GM21723 (cell line): Measurements from ENCODE around the gene FEZ2.
A peak's percentile ranks its signal among the peaks of the same experiment; 100 is the strongest.

Source experiments
- ATAC-seq: cut with Tn5 transposase; IDR thresholded peaks from one replicate; pipeline ENCODE4 v1.9.1; 2021; ENCODE audit warnings: mild to moderate bottlenecking, moderate library complexity; ENCODE audit not compliant: unreplicated experiment

The FEZ2 gene

DNA sequence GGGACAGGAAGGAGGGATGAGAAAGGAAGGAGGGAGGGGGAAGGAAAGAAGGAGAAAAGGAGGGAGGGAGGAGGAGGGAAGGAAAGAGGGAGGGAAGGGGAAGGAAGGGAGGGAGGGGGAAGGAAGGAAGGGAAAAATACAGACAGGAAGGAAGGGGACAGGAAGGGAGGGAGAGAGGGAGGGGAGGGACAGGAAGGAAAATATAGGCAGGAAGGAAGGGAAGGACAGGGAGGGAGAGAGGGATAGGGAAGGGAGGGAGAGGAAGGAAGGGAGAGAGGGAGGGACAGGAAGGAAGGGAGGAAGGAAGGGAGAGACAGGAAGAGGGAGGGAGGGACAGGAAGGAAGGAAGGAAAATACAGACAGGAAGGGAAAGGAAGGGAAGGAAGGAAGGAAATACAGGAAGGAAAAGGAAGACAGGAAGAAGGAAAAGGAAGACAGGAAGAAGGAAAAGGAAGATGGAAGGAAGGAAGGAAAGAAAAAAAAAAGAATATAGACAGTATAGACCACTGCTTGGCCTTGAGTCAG, 63.6 kb downstream of the FEZ2 start:
- no peak for ATAC-seq

DNA sequence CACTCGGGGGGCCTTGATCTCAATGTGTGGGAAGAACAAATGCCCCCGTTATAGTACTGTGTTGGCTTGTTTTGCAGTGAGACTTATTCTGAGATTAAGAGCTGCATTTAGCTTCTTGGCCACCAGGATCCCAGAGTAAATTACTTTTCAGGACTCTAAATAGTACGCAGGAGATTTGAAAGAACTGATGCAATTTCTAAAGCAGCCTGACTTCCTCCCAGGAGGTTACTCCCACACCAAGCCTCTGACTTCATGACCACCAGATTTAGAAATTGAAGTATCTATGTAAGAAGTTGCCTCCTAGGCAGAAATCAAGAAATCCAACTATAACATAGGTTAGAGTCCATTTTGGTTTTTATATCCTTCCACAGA, 67.0 kb downstream of the FEZ2 start:
- no peak for ATAC-seq

DNA sequence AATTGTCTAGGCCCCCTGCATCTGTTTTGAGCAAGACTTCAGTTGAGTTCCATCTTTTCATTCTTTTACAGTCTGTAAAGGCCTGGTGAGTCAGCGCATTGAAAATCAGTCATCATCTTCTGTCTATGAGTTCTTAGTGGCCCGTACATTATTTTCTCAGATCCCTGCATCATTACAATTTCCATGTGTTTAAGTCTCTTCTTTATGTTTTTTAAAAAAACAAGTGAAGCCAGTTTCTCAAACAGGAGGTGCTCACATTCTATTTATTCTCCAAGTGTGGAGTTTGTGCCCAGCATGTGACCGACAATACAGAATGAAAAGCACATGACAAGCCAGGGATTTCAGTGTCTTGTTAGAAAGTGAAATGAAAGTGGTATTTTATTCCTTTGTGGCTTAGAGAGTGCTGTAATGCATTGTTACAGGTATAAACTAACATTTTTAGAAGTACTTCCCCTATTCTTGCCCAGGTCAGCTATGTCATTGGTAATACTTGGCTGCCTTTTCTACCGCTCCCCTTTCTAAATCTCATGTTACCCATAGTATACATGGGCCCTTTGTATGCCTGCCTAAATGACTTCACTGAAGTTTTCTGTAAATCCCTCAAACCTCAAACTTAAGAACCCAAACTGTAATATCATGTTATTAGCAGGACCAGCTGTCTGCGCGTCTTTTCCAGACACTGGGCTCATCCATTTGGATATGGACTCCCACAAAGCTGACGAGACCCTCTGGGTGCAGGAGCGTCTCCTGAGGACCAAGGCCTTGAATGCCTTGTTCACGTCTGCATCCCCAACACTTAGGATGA, 67.6 kb downstream of the FEZ2 start:
- ATAC-seq, result peak; percentile 85

DNA sequence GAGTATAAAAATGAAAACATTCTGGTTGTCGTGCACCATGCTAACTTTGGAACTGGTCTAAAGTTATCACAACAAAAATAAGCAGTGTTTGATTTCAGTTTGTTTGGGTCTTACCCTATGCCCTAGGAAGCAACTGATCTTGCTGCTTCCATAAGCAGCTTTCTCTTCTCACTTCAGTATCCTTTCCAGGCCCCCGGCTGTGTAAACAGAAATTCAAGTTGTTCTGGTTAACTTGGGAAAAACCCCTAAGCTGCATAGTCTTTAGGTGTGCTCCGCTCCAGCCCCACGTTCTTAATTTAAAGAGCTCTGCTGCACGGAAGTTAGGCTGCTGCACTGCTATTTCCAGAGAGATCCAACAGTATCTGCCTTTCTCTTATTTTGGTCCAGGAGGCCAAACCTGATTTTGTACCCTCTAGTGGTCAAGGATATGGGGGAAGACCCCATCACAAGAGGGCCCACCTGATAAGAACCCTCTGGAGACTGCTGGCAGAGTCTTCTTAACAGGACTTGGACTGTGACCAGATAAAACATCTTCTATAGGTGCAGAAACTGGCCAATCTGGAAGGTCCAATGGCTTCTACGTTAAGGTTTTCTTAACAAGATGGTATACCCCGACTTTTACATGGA, 69.1 kb downstream of the FEZ2 start:
- peak; percentile 17 for ATAC-seq

DNA sequence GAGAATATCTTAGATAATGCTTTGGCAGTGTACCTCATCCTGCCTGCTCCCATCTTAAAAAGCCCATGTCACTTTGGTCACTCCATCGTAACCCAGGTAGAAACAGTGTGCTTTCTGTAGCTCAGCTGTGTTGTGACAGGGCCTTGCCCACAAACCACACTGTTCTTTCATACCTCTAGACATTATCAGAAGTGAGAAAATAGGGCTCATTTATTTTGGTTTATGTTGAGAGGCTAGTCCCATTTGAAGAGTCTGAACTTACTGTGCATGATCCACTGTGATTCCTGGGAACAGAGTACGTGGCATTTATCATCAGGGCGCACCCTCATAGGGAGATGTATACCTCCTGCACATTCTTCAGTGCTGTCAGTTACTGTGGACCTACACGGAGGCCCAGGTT, 69.7 kb downstream of the FEZ2 start:
- ATAC-seq, result peak; percentile 64

DNA sequence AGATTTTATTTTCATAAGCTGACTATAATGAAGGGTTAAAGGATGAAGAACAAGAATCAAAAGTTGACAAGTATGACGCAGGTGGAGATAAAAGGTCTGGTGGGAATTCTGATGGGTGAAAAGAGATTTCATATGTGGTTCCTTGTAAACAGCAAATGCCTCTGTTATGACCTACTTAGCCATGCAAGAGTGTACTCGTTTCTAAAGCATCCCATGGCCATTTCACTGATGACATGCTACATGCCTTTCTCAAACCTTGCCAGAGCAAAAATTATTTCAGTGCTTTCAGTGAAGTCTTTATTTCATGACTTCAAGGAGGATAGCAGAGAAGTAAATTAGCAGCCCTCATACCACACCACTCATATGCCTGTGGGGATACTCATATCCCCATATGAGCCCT, 71.7 kb downstream of the FEZ2 start:
- ATAC-seq, result no peak

DNA sequence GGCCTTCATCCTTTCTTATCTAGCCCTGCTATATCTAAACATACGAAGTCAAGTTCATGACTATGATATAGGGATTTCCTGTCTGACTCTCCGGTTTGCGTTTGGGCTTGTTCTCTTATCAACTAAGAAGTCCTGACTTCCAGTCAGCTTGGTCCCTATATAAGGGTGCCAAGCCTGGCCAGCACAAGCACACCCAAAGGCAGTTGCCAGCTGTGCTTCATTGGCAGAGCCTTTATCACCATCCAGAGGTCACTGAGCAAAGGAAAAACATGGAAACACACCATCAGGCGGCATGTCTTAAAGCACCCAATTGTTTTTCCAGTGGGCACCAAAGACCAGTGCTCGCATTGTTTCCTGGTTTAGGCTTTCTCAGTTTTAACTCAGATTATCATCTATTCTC, 72.7 kb downstream of the FEZ2 start:
- no peak for ATAC-seq

DNA sequence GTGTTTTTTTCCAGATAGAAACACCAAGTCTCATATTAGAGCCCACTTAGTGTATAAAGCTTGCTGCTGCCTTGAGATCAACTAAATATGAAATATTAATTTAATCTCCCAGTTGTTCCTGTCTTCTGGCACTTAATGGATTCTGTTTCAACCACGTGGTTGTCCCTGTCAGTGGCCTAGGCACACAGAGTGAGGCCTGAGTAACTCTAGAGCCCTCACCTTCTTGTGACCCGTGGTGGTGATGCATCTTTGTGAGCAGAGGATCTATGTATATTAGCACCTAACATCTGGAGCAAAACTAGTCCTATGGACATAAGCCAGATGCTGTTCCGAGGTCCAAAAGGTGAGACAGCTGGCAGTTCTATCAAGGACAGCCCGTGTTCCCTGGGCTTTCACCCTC, 74.8 kb downstream of the FEZ2 start:
- no peak for ATAC-seq

DNA sequence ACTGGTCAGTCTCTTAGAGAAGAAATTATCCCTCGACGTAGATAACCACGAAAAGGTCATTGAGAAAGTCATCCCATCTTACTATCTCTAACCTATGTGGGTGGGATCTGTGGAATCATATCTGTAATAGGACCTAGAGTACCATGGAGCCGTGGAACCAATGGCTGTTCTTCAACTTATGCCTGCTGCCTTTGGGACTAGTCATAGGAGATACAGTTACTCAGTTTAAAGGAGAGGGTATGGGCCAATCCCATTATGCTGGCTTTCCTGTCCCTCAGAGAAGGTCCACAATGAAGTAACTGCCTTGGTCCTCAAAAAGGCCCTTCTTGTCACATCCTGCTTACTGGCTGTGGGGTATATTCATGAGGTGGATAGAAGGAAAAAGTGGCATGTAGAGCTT, 77.5 kb downstream of the FEZ2 start:
- no peak for ATAC-seq

DNA sequence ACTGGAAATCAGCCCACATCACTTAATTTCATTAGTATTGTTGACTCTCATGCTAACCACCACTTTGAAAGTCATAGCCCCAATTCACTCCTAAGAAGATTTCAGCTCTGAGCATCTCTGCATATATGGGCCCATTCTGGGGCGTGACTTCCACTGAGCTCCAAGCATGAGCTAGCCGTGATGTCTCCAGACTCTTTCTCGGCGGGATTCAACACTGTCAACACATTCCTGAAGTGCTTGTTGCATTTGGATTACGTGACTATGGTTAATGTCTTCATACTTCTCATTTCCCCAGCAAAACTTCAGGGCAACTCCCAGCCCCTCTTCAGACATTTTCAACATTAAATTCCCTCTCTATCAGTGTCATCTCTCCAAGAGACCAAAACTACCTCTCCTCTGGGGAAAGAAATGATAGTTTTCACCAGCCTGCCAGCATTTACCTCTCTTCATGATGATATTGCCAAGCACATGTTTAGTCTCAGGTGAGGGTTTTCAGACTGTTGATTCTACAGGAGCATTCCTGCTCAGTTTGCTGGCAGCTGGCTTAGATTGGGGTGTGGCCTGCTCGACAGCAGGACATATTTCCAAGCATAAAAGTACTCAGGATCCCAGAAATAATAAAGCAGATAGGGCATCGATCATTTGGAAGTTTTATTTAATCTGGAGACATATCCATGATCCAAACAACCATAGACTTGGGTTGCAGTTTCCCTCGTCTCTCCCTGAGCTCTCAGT, 81.7 kb downstream of the FEZ2 start:
- ATAC-seq, result no peak

DNA sequence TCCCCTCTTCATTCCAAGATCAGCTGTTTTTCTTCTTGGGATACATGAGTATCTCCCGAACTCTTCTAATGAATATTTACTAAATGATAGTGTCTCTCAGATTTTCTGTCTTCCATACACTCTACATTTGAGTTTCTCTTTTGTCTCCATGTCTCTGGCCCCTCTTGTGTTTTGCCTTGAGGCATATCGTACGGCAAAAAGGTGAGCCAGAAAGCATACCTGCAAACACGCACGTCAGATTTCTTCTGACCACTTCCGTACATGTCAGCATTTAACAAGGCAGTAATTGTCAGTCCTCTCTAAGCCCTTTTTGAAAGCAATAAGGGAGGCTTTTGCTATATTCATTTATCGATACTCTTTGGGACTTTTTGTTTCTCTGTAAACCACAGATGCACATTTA, 82.4 kb downstream of the FEZ2 start:
- ATAC-seq, result no peak

DNA sequence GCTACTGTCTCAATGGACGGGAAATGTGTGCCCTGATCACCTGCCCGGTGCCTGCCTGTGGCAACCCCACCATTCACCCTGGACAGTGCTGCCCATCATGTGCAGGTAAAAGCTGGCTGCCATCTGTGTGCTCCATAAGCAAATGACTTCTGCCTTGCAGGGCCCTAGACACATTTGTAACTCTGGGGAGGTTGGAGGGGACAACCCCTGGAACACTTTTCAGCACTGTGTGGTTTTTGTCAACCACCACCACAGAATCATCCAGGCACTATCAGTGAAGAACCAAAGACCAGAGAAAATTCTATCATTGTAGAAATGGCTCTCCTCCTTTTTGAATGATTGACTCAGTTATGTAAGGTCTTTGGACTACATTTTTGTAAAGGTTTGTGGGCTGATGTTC, 84.3 kb downstream of the FEZ2 start:
- peak; percentile 68 for ATAC-seq

DNA sequence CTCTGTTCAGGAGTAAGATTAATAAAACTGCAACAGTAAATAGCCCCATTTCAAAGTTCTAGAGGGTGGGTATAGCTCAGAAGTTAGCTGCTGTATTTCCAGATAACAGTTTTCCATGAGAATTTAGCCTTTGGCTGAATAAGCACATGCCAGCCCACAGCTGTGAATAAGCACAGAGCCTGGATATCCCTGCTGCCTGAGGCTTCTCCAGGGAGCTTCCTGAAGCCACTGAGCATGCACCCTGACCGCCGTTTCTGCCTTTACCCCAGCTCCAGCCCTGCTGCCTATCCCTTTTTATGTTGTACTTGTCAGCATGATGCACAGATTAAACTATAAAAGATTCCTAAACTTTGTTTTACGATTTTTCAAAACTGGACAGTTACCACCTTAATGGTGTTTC, 85.3 kb downstream of the FEZ2 start:
- ATAC-seq, result no peak

DNA sequence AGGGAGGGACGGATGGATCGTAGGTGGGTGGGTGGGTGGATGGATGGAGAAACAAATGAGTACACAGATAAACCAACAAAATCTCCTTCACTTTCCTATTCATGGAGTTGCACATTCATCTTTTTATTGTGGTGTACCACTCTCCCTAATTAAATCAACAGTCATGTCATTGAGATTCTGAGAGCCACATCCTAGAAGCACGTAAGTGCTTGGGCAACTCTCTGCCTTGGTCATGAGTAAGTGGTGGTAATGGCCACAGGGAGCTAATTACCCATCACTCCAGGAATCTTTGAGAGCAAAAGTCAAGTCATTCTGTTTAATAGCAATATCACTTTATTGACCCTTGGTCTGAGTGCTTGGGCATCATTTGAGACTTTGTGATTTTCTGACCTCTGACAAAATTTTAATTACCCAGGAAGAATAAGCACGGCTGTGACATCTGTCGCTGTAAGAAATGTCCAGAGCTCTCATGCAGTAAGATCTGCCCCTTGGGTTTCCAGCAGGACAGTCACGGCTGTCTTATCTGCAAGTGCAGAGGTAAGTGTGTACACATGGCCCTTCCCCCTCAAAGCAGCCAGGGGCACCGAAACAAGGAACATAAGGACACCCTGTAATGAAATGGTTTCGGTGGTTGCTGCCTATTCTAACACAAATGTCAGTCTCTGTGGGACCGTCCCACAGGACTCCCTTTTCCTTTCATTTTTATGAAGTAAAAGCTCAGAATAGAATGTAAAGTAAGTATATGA, 85.9 kb downstream of the FEZ2 start:
- no peak for ATAC-seq

DNA sequence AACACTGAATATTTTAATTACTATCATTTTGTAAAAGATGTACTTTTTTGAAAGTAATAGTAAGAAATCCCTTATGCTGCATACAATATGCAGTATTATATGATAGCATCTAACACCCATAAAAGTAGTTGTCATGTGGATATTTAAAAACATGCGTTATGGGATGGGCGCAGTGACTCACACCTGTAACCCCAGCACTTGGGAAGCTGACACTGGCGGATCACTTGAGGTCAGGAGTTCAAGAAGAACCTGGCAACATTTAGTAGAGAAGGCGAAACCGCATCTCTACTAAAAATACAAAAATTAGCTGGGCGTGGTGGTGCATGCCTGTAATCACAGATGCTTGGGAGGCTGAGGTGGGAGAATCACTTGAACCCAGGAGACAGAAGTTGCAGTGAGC, 88.9 kb downstream of the FEZ2 start:
- no peak for ATAC-seq

DNA sequence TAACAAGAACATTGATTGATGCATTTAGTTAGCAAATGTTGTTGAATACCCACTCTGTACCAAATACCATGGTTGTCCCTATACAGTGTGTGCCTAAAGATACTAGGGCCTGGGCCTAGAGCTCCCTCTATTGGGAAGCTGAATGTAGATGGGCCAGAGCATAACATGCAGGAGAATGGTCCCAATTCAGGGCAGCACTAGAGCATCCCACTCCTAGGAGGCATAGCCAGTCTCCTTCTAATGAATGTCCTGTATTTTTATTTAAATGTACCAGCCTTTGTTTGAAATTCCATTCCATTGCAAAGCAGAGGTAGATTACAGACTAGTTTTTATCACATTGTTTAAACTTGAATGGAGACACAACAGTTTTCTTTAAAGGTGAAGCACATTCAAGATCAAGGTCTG, 90.6 kb downstream of the FEZ2 start:
- ATAC-seq, result peak; percentile 97
